HEK293 (cell line): ENCODE results near the gene CAV1.

Experiments
- CTCF ChIA-PET: fragments of 350-600 bp; formaldehyde crosslinking; extraction: SDS; loops from one replicate; lab custom pipeline; 2021; ENCODE audit warnings: antibody characterized with exemption; lab: Yijun Ruan, JAX
- POLR2A ChIA-PET: fragments of 300-600 bp; formaldehyde crosslinking; extraction: SDS; loops from one replicate; lab custom pipeline; 2020; ENCODE audit warnings: antibody characterized with exemption, inconsistent platforms; lab: Yijun Ruan, JAX
- H3K27ac ChIP-seq: fragments of 200-500 bp; sonication (Bioruptor generic); 2 replicates; pipeline ENCODE4 v1.5.1; 2014; ENCODE audit warnings: low read depth, low read length, control low read depth, inconsistent platforms; ENCODE audit errors: extremely low read depth
- H3K36me3 ChIP-seq, 2 experiments: fragments of 200-500 bp in 1 of 2; sonication (Bioruptor generic) in 1 of 2; 1 replicate in 1 of 2; 2 replicates in 1 of 2; pipeline ENCODE4 v1.5.1; 2014 to 2017; ENCODE audit warnings: inconsistent platforms in 2 of 2, low read length in 2 of 2; ENCODE audit not compliant: control insufficient read depth in 2 of 2, insufficient read depth in 1 of 2
- H3K4me1 ChIP-seq: fragments of 200-500 bp; sonication (Bioruptor generic); 2 replicates; pipeline ENCODE4 v1.5.1; 2014; ENCODE audit warnings: mild to moderate bottlenecking, low read length, inconsistent platforms; ENCODE audit not compliant: control insufficient read depth, insufficient read depth
- H3K4me3 ChIP-seq: 2 replicates; pipeline ENCODE4 v1.5.1; 2011; ENCODE audit warnings: low read depth, mild to moderate bottlenecking, control low read depth, low read length, moderate library complexity
- H3K9me3 ChIP-seq: fragments of 200-500 bp; sonication (Bioruptor generic); 2 replicates; pipeline ENCODE4 v1.5.1; 2014; ENCODE audit warnings: low read depth, low read length, inconsistent platforms; ENCODE audit not compliant: control insufficient read depth, insufficient read depth
- GLI4 ChIP-seq: fragments of 450-650 bp; formaldehyde crosslinking; IDR thresholded peaks from 2 replicates; pipeline ENCODE4 v1.5.1; 2016; ENCODE audit warnings: missing biosample characterization, missing genetic modification characterization
- KLF10 ChIP-seq: fragments of 450-650 bp; IDR thresholded peaks from 2 replicates; pipeline ENCODE4 v1.5.1; 2018; ENCODE audit warnings: missing biosample characterization, mild to moderate bottlenecking, missing genetic modification characterization
- KLF8 ChIP-seq: fragments of 450-650 bp; formaldehyde crosslinking; IDR thresholded peaks from 2 replicates; pipeline ENCODE4 v1.5.1; 2016; ENCODE audit warnings: missing biosample characterization, missing genetic modification characterization
- MYNN ChIP-seq: fragments of 450-650 bp; formaldehyde crosslinking; IDR thresholded peaks from 2 replicates; pipeline ENCODE4 v1.5.1; 2016; ENCODE audit warnings: missing biosample characterization, missing genetic modification characterization, borderline replicate concordance
- PRDM6 ChIP-seq: fragments of 450-650 bp; formaldehyde crosslinking; IDR thresholded peaks from 2 replicates; pipeline ENCODE4 v1.5.1; 2017; ENCODE audit warnings: missing biosample characterization, missing genetic modification characterization
- SCRT2 ChIP-seq: fragments of 450-650 bp; formaldehyde crosslinking; IDR thresholded peaks from 2 replicates; pipeline ENCODE4 v1.5.1; 2016; ENCODE audit warnings: missing biosample characterization, missing genetic modification characterization
- ZBTB17 ChIP-seq: fragments of 450-650 bp; formaldehyde crosslinking; IDR thresholded peaks from 2 replicates; pipeline ENCODE4 v1.5.1; 2016; ENCODE audit warnings: missing biosample characterization, missing genetic modification characterization
- ZNF10 ChIP-seq: fragments of 450-650 bp; formaldehyde crosslinking; IDR thresholded peaks from 2 replicates; pipeline ENCODE4 v1.5.1; 2017; ENCODE audit warnings: missing biosample characterization, missing genetic modification characterization
- ZNF138 ChIP-seq: fragments of 450-650 bp; formaldehyde crosslinking; IDR thresholded peaks from 2 replicates; pipeline ENCODE4 v1.5.1; 2016; ENCODE audit warnings: missing biosample characterization, missing genetic modification characterization, borderline replicate concordance
- ZNF16 ChIP-seq: fragments of 450-650 bp; formaldehyde crosslinking; IDR thresholded peaks from 2 replicates; pipeline ENCODE4 v1.5.1; 2016; ENCODE audit warnings: low read depth, missing biosample characterization, missing genetic modification characterization
- ZNF214 ChIP-seq: fragments of 450-650 bp; formaldehyde crosslinking; IDR thresholded peaks from 2 replicates; pipeline ENCODE4 v1.5.1; 2017; ENCODE audit warnings: missing biosample characterization, mild to moderate bottlenecking, missing genetic modification characterization, borderline replicate concordance
- ZNF341 ChIP-seq: fragments of 450-650 bp; formaldehyde crosslinking; IDR thresholded peaks from 2 replicates; pipeline ENCODE4; 2016; ENCODE audit warnings: low read depth, missing biosample characterization, missing genetic modification characterization
- ZNF391 ChIP-seq: fragments of 450-650 bp; formaldehyde crosslinking; IDR thresholded peaks from 2 replicates; pipeline ENCODE4 v1.5.1; 2016; ENCODE audit warnings: low read depth, missing biosample characterization, missing genetic modification characterization, borderline replicate concordance
- ZNF416 ChIP-seq: fragments of 450-650 bp; formaldehyde crosslinking; IDR thresholded peaks from 2 replicates; pipeline ENCODE4 v1.5.1; 2016; ENCODE audit warnings: missing biosample characterization, missing genetic modification characterization
- ZNF529 ChIP-seq: fragments of 450-650 bp; formaldehyde crosslinking; IDR thresholded peaks from 2 replicates; pipeline ENCODE4 v1.5.1; 2017; ENCODE audit warnings: missing genetic modification characterization, missing biosample characterization; ENCODE audit not compliant: insufficient replicate concordance
- ZNF560 ChIP-seq: fragments of 450-650 bp; formaldehyde crosslinking; IDR thresholded peaks from 2 replicates; pipeline ENCODE4 v1.5.1; 2017; ENCODE audit warnings: missing biosample characterization, missing genetic modification characterization, borderline replicate concordance
- ZNF585B ChIP-seq: fragments of 450-650 bp; formaldehyde crosslinking; IDR thresholded peaks from 2 replicates; pipeline ENCODE4 v1.5.1; 2016; ENCODE audit warnings: missing biosample characterization, missing genetic modification characterization
- ZNF654 ChIP-seq: fragments of 450-650 bp; formaldehyde crosslinking; IDR thresholded peaks from 2 replicates; pipeline ENCODE4 v1.5.1; 2016; ENCODE audit warnings: low read depth, missing biosample characterization, missing genetic modification characterization
- ZNF664 ChIP-seq: fragments of 450-650 bp; formaldehyde crosslinking; IDR thresholded peaks from 2 replicates; pipeline ENCODE4 v1.5.1; 2016; ENCODE audit warnings: missing biosample characterization, missing genetic modification characterization
- ZNF670 ChIP-seq: fragments of 450-650 bp; formaldehyde crosslinking; IDR thresholded peaks from 2 replicates; pipeline ENCODE4 v1.5.1; 2016; ENCODE audit warnings: missing biosample characterization, missing genetic modification characterization, low read depth
- ZNF747 ChIP-seq: fragments of 450-650 bp; formaldehyde crosslinking; IDR thresholded peaks from 2 replicates; pipeline ENCODE4 v1.5.1; 2016; ENCODE audit warnings: missing biosample characterization, missing genetic modification characterization
- ZNF777 ChIP-seq: fragments of 450-650 bp; formaldehyde crosslinking; IDR thresholded peaks from 2 replicates; pipeline ENCODE4 v1.5.1; 2017; ENCODE audit warnings: missing biosample characterization, missing genetic modification characterization, borderline replicate concordance
- ZSCAN30 ChIP-seq: fragments of 450-650 bp; IDR thresholded peaks from 2 replicates; pipeline ENCODE4 v1.5.1; 2018; ENCODE audit warnings: missing biosample characterization, mild to moderate bottlenecking, missing genetic modification characterization, moderate library complexity
- TF ChIP-seq, protein P1 (sequence below): fragments of 450-650 bp; formaldehyde crosslinking; IDR thresholded peaks from 2 replicates; pipeline ENCODE4 v1.5.1; 2016; ENCODE audit warnings: missing biosample characterization, missing genetic modification characterization

Gene CAV1

GRCh38 chr7:116492654-116493109 lies 32.2 kb upstream of the CAV1 start:
- no peaks in the 10 kb centered on the region for H3K36me3 ChIP-seq
- POLR2A ChIA-PET: no interaction called here
- no peaks in the 10 kb centered on the region for H3K4me1 ChIP-seq
- peak; percentile 20; the same call in 1 of the 2 replicates for TF ChIP-seq PRDM6 (tag by site-specific recombination)
- no peak for TF ChIP-seq KLF8 (tag by site-specific recombination)
- no peak for TF ChIP-seq ZNF341
- H3K4me3 ChIP-seq: no peak overlapping the region
- CTCF ChIA-PET: interaction anchor here (0.7 kb wide), 1 partner anchor 259 kb away, joined by 3 read pairs; no protein-coding TSS in a partner anchor
- no peak overlapping the region for H3K27ac ChIP-seq
- H3K9me3 ChIP-seq: no peaks in the 10 kb centered on the region

- TF ChIP-seq SCRT2 (tag by site-specific recombination): 0 out of 2 replicates have a peak, but pooled peaks have one; percentile 1
- TF ChIP-seq ZNF16 (tag by site-specific recombination): no peak
- ChIA-PET POLR2A (no interaction called here), CTCF (no interaction called here)
- Histone ChIP-seq H3K4me3 (no peak overlapping the region), H3K27ac (no peak overlapping the region), H3K36me3 (no peaks in the 10 kb centered on the region), H3K9me3 (no peaks in the 10 kb centered on the region), H3K4me1 (no peaks in the 10 kb centered on the region)
Measured at GRCh38 chr7:116493449-116493848, 31.4 kb upstream of the CAV1 start.

DNA sequence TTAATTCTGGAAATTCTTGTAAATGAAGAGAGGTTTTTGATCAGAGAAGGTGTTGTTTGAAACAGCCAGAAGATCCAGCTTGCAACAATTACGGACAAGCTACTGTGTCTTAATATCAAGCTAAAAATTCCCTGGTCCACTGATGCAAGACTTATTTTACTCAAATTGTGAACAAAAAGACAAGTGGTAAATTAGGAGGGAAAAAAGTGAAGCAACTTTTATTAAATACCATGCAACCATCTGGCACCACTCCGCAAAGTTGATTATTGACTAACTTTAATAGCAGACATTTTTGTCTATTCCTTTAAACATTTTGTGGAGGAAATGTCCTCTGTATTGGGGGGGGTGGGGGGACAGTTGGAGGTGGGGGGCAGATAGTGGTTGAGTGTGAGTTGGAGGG lies 30.4 kb upstream of the CAV1 start:
- ChIA-PET CTCF (interaction anchor here (0.6 to 1.3 kb wide), 2 partner anchors 109 to 314 kb away, joined by 3 to 4 read pairs; no protein-coding TSS in a partner anchor), POLR2A (no interaction called here)
- no peaks in the 10 kb centered on the region for H3K36me3 ChIP-seq
- no peak overlapping the region for H3K27ac ChIP-seq
- no peaks in the 10 kb centered on the region for H3K4me1 ChIP-seq
- no peaks in the 10 kb centered on the region for H3K9me3 ChIP-seq
- no peak overlapping the region for H3K4me3 ChIP-seq
- TF ChIP-seq ZNF416: no peak
- TF ChIP-seq ZNF529 (tag by site-specific recombination): no peak
- no peak for TF ChIP-seq GLI4 (tag by site-specific recombination)
- TF ChIP-seq MYNN (tag by site-specific recombination): no peak
- TF ChIP-seq, protein P1, sequence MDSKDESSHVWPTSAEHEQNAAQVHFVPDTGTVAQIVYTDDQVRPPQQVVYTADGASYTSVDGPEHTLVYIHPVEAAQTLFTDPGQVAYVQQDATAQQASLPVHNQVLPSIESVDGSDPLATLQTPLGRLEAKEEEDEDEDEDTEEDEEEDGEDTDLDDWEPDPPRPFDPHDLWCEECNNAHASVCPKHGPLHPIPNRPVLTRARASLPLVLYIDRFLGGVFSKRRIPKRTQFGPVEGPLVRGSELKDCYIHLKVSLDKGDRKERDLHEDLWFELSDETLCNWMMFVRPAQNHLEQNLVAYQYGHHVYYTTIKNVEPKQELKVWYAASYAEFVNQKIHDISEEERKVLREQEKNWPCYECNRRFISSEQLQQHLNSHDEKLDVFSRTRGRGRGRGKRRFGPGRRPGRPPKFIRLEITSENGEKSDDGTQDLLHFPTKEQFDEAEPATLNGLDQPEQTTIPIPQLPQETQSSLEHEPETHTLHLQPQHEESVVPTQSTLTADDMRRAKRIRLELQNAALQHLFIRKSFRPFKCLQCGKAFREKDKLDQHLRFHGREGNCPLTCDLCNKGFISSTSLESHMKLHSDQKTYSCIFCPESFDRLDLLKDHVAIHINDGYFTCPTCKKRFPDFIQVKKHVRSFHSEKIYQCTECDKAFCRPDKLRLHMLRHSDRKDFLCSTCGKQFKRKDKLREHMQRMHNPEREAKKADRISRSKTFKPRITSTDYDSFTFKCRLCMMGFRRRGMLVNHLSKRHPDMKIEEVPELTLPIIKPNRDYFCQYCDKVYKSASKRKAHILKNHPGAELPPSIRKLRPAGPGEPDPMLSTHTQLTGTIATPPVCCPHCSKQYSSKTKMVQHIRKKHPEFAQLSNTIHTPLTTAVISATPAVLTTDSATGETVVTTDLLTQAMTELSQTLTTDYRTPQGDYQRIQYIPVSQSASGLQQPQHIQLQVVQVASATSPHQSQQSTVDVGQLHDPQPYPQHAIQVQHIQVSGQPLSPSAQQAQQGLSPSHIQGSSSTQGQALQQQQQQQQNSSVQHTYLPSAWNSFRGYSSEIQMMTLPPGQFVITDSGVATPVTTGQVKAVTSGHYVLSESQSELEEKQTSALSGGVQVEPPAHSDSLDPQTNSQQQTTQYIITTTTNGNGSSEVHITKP: no peak
- no peak for TF ChIP-seq KLF10 (tag by site-specific recombination)
- TF ChIP-seq ZNF214 (tag by site-specific recombination): no peak
- no peak for TF ChIP-seq ZSCAN30
- no peak for TF ChIP-seq ZNF138
- TF ChIP-seq, all 188 proteins: peak for 0

DNA sequence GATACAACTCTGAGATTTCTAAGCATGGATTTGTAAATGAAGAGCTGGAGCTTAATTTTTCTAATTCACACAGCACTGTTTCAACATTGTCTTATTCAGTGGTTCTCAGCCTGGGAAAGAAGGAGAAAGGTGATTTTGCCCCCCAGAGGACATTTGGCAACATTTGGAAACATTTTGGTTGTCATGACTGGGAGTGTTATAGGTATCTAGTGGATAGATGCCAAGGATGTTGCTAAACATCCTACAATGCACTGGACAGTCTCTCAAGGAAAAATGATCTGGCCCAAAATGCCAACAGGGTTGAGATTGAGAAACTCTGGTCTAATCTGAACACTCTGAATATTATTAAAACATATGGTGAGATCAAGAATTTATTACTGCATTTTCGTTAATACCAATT lies 29.1 kb upstream of the CAV1 start:
- ChIA-PET POLR2A (no interaction called here), CTCF (no interaction called here)
- Histone ChIP-seq H3K27ac (no peak overlapping the region), H3K4me3 (no peak overlapping the region), H3K9me3 (no peaks in the 10 kb centered on the region), H3K36me3 (no peaks in the 10 kb centered on the region), H3K4me1 (no peaks in the 10 kb centered on the region)
- TF ChIP-seq ZSCAN30 (no peak), ZNF777 (no peak), ZNF10 (no peak), ZNF585B (tag by site-specific recombination) (no peak), ZNF664 (tag by site-specific recombination) (no peak), ZBTB17 (tag by site-specific recombination) (no peak), ZNF529 (tag by site-specific recombination) (no peak), ZNF747 (tag by site-specific recombination) (no peak), ZNF654 (tag by site-specific recombination) (peak; percentile 2; the same call in 1 of the 2 replicates), ZNF560 (tag by site-specific recombination) (no peak), ZNF670 (no peak), ZNF391 (no peak), ZNF16 (tag by site-specific recombination) (no peak)
